Neuronal stem cell (in vitro differentiated cells): ENCODE measurements around the gene EPDR1.
A peak's percentile ranks its signal among the peaks of the same experiment; 100 is the strongest.
"Not testable (repeated sequence)": the region's sequence is repeated elsewhere in the genome, so short reads cannot be mapped to it uniquely, and the experiment has no call there.

Experiments used
- DNase-seq: peaks from one replicate; pipeline ENCODE4 v3.0.0-alpha.2; 2013; ENCODE audit warnings: low spot score
- H2AFZ ChIP-seq: one replicate; pipeline ENCODE4 v1.6.1; 2013; ENCODE audit warnings: mild to moderate bottlenecking, low read length, inconsistent platforms
- H2AK5ac ChIP-seq: 2 replicates; pipeline ENCODE4 v1.6.1; 2013; ENCODE audit warnings: low read depth, mild to moderate bottlenecking, inconsistent platforms, low read length, moderate library complexity, mixed read lengths
- H2BK120ac ChIP-seq: 2 replicates; pipeline ENCODE4 v1.6.1; 2013; ENCODE audit warnings: low read depth, mild to moderate bottlenecking, inconsistent platforms, low read length, moderate library complexity, mixed read lengths
- H2BK12ac ChIP-seq: one replicate; pipeline ENCODE4 v1.6.1; 2013; ENCODE audit warnings: low read length, inconsistent platforms
- H2BK15ac ChIP-seq: 2 replicates; pipeline ENCODE4 v1.6.1; 2013; ENCODE audit warnings: mild to moderate bottlenecking, low read length, inconsistent platforms, mixed read lengths
- H2BK5ac ChIP-seq: one replicate; pipeline ENCODE4 v1.6.1; 2013; ENCODE audit warnings: inconsistent platforms, mild to moderate bottlenecking, low read length, moderate library complexity
- H3K14ac ChIP-seq: one replicate; pipeline ENCODE4 v1.6.1; 2013; ENCODE audit warnings: low read length, inconsistent platforms
- H3K18ac ChIP-seq: 2 replicates; pipeline ENCODE4 v1.6.1; 2013; ENCODE audit warnings: low read length, inconsistent platforms
- H3K23ac ChIP-seq: 2 replicates; pipeline ENCODE4 v1.6.1; 2013; ENCODE audit warnings: low read depth, mild to moderate bottlenecking, mixed read lengths, low read length, inconsistent platforms; ENCODE audit not compliant: poor library complexity
- H3K27ac ChIP-seq: replicated peaks from 3 replicates; pipeline ENCODE4 v1.5.1; 2013; ENCODE audit warnings: low read length, inconsistent platforms
- H3K27me3 ChIP-seq, 3 experiments: 2 replicates each; pipeline ENCODE4 v1.6.1; 2013; ENCODE audit warnings: low read length in 3 of 3, mild to moderate bottlenecking in 2 of 3, inconsistent platforms in 1 of 3, low read depth in 1 of 3, mixed read lengths in 1 of 3, moderate library complexity in 1 of 3; ENCODE audit not compliant: control insufficient read depth in 3 of 3, insufficient read depth in 3 of 3
- H3K36me3 ChIP-seq, 2 donors: replicated peaks in 1 of 2; 2 replicates each; pipeline ENCODE4 v1.6.1; 2013; ENCODE audit warnings: low read length in 2 of 2; ENCODE audit not compliant: control insufficient read depth in 2 of 2, insufficient read depth in 2 of 2
- H3K4ac ChIP-seq: 2 replicates; pipeline ENCODE4 v1.6.1; 2013; ENCODE audit warnings: inconsistent platforms, mild to moderate bottlenecking, low read length, moderate library complexity
- H3K4me1 ChIP-seq, 2 donors: 1 replicate in 1 of 2; 2 replicates in 1 of 2; pipeline ENCODE4 v1.6.1; 2013; ENCODE audit warnings: low read length in 2 of 2, low read depth in 1 of 2; ENCODE audit not compliant: control insufficient read depth in 2 of 2, insufficient read depth in 1 of 2
- H3K4me2 ChIP-seq: one replicate; pipeline ENCODE4 v1.6.1; 2013; ENCODE audit warnings: mild to moderate bottlenecking, low read length, inconsistent platforms; ENCODE audit not compliant: insufficient read depth, poor library complexity, severe bottlenecking
- H3K4me3 ChIP-seq, 2 donors: 2 replicates each; pipeline ENCODE4 v1.5.1; 2013; ENCODE audit warnings: low read length in 2 of 2, mild to moderate bottlenecking in 2 of 2, inconsistent platforms in 1 of 2, moderate library complexity in 1 of 2
- H3K79me1 ChIP-seq: one replicate; pipeline ENCODE4 v1.6.1; 2013; ENCODE audit warnings: low read depth, mild to moderate bottlenecking, inconsistent platforms, low read length, moderate library complexity
- H3K9ac ChIP-seq: one replicate; pipeline ENCODE4 v1.6.1; 2013; ENCODE audit warnings: mild to moderate bottlenecking, low read depth, low read length, inconsistent platforms; ENCODE audit not compliant: poor library complexity
- H3K9me3 ChIP-seq, 2 donors: replicated peaks in 1 of 2; 2 replicates each; pipeline versions ENCODE3 to v1.6.1; 2013; ENCODE audit warnings: low read length in 2 of 2, mild to moderate bottlenecking in 2 of 2, inconsistent platforms in 1 of 2, low read depth in 1 of 2, mixed read lengths in 1 of 2, moderate library complexity in 1 of 2; ENCODE audit not compliant: control insufficient read depth in 2 of 2, insufficient read depth in 1 of 2
- H4K8ac ChIP-seq: one replicate; pipeline ENCODE4 v1.6.1; 2013; ENCODE audit warnings: low read depth, mild to moderate bottlenecking, inconsistent platforms, low read length, moderate library complexity
- H4K91ac ChIP-seq: one replicate; pipeline ENCODE4 v1.6.1; 2013; ENCODE audit warnings: low read length, low read depth, mild to moderate bottlenecking, inconsistent platforms; ENCODE audit not compliant: poor library complexity
- WGBS, 2 donors: extraction: QIAGEN DNeasy Blood & Tissue Kit; methylation state at CpG; one replicate each; pipeline ENCODE4 v1.1.7; 2013; ENCODE audit warnings: missing lambda C conversion rate in 2 of 2, mixed read lengths in 1 of 2; ENCODE audit not compliant: insufficient read length in 2 of 2, insufficient replicate concordance in 1 of 2; ENCODE audit errors: extremely low coverage in 2 of 2; 5-methylcytosine and 5-hydroxymethylcytosine counted together

The EPDR1 gene

DNA sequence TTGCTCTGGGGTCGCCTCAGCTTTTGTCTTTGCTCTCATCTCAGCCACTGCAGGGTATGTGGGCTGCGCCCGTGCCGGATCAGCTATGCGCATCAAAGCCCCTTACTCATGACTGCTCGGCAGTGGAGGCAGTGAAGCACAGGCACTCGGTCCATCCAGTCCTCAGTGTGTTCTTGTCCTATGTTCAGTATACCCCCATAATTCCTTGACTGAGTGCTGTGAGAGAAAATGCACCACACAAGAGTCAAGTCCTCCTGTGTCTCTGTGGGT lies 27.4 kb downstream of the EPDR1 start:
- no CpG with 5 or more reads among the region's 7 CpGs for WGBS, 2 donors
- H2BK5ac ChIP-seq, result no peak overlapping the region
- no peak overlapping the region for H3K4ac ChIP-seq
- H4K91ac ChIP-seq, result no peak overlapping the region
- no peak overlapping the region for H2AFZ ChIP-seq
- no peaks in the 10 kb centered on the region for H3K27me3 ChIP-seq
- H3K9ac ChIP-seq, result peak overlapping the region; percentile 30
- peaks cover 7 to 11% of the 10 kb centered on the region in 2 donors for H3K4me1 ChIP-seq
- H2BK15ac ChIP-seq, result no peak overlapping the region
- H3K27ac ChIP-seq, result no peak overlapping the region
- H2BK12ac ChIP-seq, result no peak overlapping the region
- peaks cover 0 to 2% of the 10 kb centered on the region in 2 donors for H3K9me3 ChIP-seq
- H4K8ac ChIP-seq, result no peak overlapping the region
- H3K36me3 ChIP-seq, result no peaks in the 10 kb centered on the region
- no peak overlapping the region for H2BK120ac ChIP-seq
- no peak overlapping the region for H2AK5ac ChIP-seq
- peak overlapping the region; percentile 57 for H3K18ac ChIP-seq
- no peak overlapping the region for H3K4me2 ChIP-seq
- DNase-seq, result no peak
- no peak overlapping the region for H3K23ac ChIP-seq
- H3K79me1 ChIP-seq, result no peaks in the 10 kb centered on the region
- H3K14ac ChIP-seq, result no peak overlapping the region
- H3K4me3 ChIP-seq, result no peak overlapping the region

DNA sequence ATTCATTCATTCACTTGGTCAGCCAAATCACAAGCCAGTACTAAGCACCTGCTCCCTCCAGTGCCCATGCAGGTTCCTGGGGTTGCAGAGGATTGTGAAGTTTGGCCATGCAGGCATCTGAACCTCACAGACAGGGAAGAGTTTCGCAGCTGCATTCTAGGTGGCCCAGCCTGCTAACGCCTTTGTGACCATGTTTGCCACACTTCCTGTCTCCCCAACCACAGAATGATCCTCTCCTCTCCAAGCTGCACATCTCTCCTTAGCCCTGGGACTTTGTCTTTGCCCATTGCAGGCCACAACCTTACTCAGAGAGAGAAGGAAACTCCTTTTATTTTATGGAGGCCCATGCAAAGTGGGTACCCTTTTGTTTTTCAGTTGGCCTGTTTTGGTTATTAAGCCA lies 31.8 kb downstream of the EPDR1 start:
- no peaks in the 10 kb centered on the region for H3K27me3 ChIP-seq
- H4K91ac ChIP-seq, result no peak overlapping the region
- H3K4ac ChIP-seq, result no peak overlapping the region
- no peak overlapping the region for H3K18ac ChIP-seq
- H3K27ac ChIP-seq, result no peak overlapping the region
- H3K79me1 ChIP-seq, result no peaks in the 10 kb centered on the region
- no CpG with 5 or more reads among the region's 2 CpGs for WGBS, 2 donors
- H3K9ac ChIP-seq, result no peak overlapping the region
- no peak overlapping the region for H4K8ac ChIP-seq
- peaks cover 0 to 2% of the 10 kb centered on the region in 2 donors for H3K9me3 ChIP-seq
- H3K4me2 ChIP-seq, result no peak overlapping the region
- no peak overlapping the region for H3K4me3 ChIP-seq
- no peak overlapping the region for H3K23ac ChIP-seq
- H2BK5ac ChIP-seq, result no peak overlapping the region
- H2BK120ac ChIP-seq, result no peak overlapping the region
- H2AFZ ChIP-seq, result no peak overlapping the region
- H2AK5ac ChIP-seq, result no peak overlapping the region
- no peak overlapping the region for H2BK15ac ChIP-seq
- H3K14ac ChIP-seq, result no peak overlapping the region
- DNase-seq, result no peak
- H2BK12ac ChIP-seq, result no peak overlapping the region
- H3K4me1 ChIP-seq, result peaks cover 0 to 4% of the 10 kb centered on the region in 2 donors
- no peaks in the 10 kb centered on the region for H3K36me3 ChIP-seq

DNA sequence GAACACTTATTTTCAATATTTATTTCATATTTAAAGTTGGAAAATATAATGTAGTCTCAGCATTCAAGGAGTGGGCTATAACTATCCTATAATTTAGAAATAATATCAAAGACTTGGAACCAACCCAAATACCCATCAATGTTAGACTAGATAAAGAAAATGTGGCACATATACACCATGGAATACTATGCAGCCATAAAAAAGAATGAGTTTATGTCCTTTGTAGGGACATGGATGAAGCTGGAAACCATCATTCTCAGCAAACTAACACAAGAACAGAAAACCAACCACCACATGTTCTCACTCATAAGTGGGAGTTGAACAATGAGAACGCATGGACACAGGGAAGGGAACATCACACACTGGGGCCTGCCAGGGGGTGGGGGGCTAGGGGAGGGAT lies 33.8 kb downstream of the EPDR1 start:
- no CpG with 5 or more reads among the region's 1 CpG for WGBS, 2 donors
- not testable (repeated sequence) for H4K91ac ChIP-seq, H2BK15ac ChIP-seq

DNA sequence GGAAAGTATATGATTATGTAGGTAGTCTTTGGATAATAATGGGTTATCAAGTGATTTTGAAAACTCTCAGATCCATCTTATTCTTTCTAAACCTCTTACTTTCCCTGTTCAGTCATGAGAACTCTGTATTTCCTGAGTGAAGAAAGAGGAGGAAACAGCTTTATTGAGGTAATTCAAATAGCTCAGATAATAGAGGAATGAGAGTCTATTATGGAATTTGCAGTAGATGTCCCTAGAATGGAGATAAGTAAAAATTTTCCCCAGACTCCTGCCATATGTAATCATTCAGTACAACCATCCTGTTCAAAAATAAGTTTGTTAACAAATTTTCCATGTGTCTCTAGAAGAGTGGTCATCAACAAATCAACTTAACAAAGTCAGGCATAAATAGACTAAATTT lies 36.4 kb downstream of the EPDR1 start:
- no peak overlapping the region for H2AK5ac ChIP-seq
- no peak overlapping the region for H3K27ac ChIP-seq
- H3K18ac ChIP-seq, result no peak overlapping the region
- H2BK12ac ChIP-seq, result no peak overlapping the region
- no peak overlapping the region for H4K8ac ChIP-seq
- H3K4me2 ChIP-seq, result no peak overlapping the region
- no peak overlapping the region for H2BK15ac ChIP-seq
- no peaks in the 10 kb centered on the region for H3K4me1 ChIP-seq
- no peak overlapping the region for H4K91ac ChIP-seq
- H3K27me3 ChIP-seq, result no peaks in the 10 kb centered on the region
- H3K23ac ChIP-seq, result no peak overlapping the region
- no peak overlapping the region for H3K9ac ChIP-seq
- no peak overlapping the region for H2BK120ac ChIP-seq
- no peak for DNase-seq
- no peaks in the 10 kb centered on the region for H3K36me3 ChIP-seq
- no peaks in the 10 kb centered on the region for H3K9me3 ChIP-seq
- H3K79me1 ChIP-seq, result no peaks in the 10 kb centered on the region
- H2AFZ ChIP-seq, result no peak overlapping the region
- H3K14ac ChIP-seq, result no peak overlapping the region
- H3K4me3 ChIP-seq, result no peak overlapping the region
- no peak overlapping the region for H2BK5ac ChIP-seq
- H3K4ac ChIP-seq, result no peak overlapping the region

More for the DNA sequence above, 33.8 kb downstream of the EPDR1 start:
- H3K27ac ChIP-seq, H3K4ac ChIP-seq, H2BK120ac ChIP-seq, H3K4me2 ChIP-seq, H2BK12ac ChIP-seq, H3K23ac ChIP-seq, H3K9me3 ChIP-seq, H4K8ac ChIP-seq, DNase-seq, H2AK5ac ChIP-seq, H3K9ac ChIP-seq, H3K18ac ChIP-seq, H3K4me1 ChIP-seq, H2AFZ ChIP-seq, H2BK5ac ChIP-seq, H3K27me3 ChIP-seq, H3K14ac ChIP-seq, H3K36me3 ChIP-seq, H3K4me3 ChIP-seq, H3K79me1 ChIP-seq: not testable (repeated sequence)
